Activated CD4-positive, alpha-beta T cell treated with anti-CD3 and anti-CD28 coated beads, Interleukin-2, Interleukin-4, amounts not matched to agents 100 ng/mL and 50 ng/mL, durations not matched to agents 16 hours and 8 hours (primary cell): ENCODE measurements around the gene SF1.

Experiments
- DNase-seq: peaks from one replicate; pipeline ENCODE4 v3.0.0-alpha.2; 2020; ENCODE audit warnings: low spot score

The SF1 gene

GRCh38 chr11:64759722-64760719, 18.3 kb downstream of the SF1 start, which contains the start of gene PYGM:
PYGM (minus strand) TSS chr11:64759974; CDS start chr11:64759898, 76 bp downstream.
- no peak for DNase-seq

DNA sequence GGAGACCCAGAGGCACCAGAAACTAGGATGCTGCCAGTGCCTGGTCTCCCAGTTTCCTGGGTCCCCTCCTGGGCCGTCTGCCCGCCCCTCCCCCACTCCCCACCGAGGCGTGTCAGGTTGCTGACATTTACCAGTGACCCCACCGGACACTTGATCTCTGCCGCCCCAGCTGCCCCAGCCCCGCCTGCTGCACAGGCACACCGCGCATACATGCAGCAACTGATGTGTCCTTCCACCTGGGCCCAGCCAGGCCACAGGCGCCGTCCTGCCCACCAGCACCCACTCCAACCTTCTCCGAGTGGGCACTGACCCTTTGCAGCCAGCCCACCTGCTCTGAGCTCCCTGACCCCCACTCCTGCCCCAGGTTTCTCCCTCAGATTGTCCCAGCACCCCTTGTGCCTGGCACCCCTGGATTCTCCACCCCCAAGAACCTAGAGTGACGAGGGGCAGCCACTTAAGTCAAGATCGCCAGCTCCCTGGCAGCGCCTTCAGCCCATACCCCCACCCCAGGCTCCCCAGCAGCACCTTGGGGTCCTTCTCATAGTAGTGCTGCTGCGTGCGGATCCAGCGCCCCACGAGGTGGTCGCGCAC, 19.1 kb downstream of the SF1 start:
- no peak for DNase-seq

GRCh38 chr11:64758330-64759079, 19.8 kb downstream of the SF1 start:
- DNase-seq, result no peak

DNA sequence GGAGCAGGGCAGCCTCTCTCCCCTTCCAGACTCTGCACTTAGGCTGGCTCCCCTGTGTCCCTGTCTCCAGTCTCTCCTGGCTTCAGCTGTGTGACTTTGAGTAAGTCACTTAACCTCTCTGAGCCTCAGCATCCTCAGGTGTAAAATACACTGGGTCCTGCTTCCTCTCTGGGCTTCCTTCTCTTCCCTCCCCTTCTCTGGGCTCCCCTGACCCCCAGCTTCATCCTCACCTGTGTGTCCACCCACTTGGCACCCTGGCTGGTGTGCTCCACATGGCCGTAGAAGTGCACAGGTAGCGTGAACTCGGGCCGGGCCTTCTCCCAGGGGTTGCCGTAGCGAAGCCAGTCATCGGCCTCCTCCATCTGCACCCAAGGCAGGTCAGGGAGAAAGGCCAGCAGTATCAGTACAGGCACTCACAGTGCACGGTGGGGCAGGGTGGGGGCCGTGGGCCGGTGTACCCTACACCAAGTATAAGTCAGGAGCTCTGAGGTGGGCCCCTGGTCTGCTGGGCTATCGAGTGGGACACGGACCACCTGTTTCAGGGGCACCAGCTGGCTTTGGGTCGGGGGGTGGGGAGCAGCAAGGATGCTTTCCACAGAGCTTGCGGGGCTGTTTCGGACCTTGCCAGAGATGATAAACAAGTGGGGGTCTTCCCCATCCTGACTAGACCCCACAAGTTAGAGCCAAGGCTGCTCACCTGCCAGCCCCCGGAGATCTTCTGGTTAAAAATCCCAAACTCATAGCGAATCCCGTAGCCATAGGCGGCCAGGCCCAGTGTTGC, 20.6 kb downstream of the SF1 start:
- no peak for DNase-seq

GRCh38 chr11:64755681-64756361, 22.5 kb downstream of the SF1 start:
- DNase-seq, result no peak

- no peak for DNase-seq
Observed at GRCh38 chr11:64754919-64755662, 23.3 kb downstream of the SF1 start.

DNA sequence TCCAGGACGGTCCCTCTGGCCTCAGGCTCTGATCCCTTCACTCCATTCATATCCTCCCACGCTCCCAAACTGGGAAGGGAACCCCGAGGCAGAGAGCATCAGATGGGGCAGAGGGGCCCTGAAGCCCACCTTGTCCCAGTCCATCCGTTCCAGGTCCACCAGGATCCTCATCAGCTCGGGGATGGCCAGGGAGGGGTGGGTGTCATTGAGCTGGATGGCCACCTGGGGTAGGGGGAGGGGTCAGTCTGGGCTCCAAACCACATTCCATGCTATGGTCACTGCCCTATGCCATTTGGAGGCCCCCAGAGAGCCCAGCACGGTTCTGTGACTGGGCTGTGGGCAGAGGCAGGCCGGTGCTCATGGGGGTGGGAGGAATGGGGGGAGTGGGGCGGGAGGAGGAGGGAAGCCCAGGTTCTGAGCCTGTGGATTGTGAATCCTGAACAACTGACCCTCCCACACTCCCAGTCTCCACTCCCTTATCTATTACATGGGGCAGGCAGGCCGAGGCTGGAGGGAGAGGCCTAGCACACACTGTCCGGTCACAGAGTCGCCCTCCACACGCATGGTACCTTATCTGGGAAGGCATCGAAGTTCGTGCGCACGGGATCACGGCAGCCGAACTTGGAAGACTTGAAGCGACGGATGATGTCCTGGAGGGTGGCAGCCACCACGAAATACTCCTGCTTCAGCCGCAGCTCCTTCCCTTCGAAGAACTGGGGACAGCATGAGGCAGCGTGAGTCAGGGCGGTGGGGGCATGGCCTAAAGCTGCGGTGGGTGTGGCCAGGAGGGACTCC, 24.0 kb downstream of the SF1 start:
- no peak for DNase-seq

DNA sequence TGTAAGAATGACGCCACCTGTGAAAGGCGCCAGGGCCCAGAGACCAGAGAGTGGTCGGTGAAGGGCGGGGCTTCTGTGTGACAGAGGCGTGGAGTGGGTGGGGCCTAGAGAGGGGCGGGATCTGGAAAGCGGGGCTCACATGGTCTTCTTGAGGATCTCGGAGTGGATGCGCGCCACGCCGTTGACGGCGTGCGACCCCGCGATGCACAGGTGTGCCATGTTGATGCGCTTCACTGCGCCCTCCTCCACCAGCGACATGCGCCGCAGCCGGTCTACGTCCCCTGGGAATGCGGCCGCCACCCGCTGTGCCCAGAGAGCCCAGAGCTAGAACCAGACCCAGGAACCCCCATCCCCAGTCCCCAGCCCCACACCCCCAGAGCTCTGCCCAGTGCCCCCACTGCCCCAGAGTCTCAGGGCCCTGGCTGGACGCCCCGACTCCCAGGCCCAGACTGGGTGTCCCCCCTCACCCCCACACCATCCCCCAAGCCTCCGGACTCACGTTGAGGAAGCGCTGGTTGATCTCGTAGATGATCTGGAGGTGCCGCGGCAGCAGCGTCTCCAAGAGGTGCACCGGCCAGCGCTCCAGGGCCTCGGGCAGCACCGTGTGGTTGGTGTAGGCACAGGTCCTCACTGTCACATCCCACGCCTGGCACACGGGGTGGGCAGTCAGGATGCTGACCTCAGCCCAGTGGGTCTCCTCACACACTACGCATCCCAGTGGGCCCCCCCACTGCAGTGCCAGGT, 24.8 kb downstream of the SF1 start:
- DNase-seq, result no peak

- DNase-seq, result no peak
Observed at GRCh38 chr11:64753019-64753379, 25.3 kb downstream of the SF1 start.

GRCh38 chr11:64752175-64752970, 26.0 kb downstream of the SF1 start:
- no peak for DNase-seq

- no peak for DNase-seq
Observed at GRCh38 chr11:64751580-64751979, 26.8 kb downstream of the SF1 start.

- DNase-seq, result no peak
Observed at GRCh38 chr11:64751136-64751535, 27.2 kb downstream of the SF1 start.

DNA sequence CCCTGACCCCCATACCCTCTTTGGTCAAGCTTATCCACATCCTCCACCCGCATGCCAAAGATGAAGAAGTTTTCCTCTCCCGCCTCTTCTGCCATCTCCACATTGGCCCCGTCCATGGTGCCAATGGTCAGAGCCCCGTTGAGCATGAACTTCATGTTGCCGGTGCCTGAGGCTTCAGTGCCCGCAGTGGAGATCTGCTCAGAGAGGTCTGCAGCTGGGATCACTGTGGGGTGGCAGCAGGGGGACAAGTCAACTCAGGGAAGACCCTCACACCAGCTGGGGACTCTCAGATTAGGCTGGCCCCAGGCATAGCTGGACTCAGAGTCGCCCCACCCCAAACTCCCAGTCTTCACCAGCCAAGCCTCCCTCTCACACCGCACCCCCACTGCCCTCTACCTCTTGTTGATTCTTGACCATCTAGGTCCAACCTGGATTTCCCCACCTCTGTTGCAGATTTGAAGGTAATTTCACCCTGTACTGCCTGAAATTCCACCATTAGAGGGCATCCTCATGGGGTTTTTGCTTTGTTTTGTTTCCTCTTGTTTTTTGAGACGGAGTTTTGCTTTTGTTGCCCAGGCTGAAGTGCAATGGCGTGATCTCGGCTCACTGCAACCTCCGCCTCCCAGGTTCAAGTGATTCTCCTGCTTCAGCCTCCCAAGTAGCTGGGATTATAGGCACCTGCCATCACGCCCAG, 27.8 kb downstream of the SF1 start:
- no peak for DNase-seq

GRCh38 chr11:64747961-64748665, 30.2 kb downstream of the SF1 start:
- DNase-seq, result no peak

DNA sequence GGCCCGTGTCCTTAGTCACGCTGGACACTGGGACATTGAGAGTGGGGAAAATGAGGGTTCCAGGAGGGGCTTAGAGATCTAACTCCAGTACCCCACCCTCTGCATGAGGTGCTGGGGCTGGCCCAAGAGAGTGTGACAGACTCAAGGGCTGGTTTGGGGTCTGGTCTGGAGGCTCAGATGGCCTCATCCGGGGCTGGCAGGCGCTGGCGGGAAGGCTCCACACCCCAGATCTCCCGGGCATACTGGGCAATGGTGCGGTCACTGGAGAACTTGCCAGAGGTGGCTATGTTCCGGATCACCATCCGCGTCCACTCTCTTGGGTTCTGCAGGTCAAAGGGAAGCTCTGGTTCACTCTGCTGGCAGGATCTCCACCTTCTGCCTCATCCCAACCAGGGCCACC, 31.9 kb downstream of the SF1 start:
- DNase-seq, result no peak

- DNase-seq, result peak; percentile 72
Observed at GRCh38 chr11:64745521-64746328, 32.6 kb downstream of the SF1 start.
